Aorta (tissue), 5 donors: ENCODE results near the gene AK8. TPM values are rescaled to one million over a fixed set of nuclear protein-coding genes. Genes with fewer than 3 reads are reported as not detected.

Experiments used
- ATAC-seq: fragments of 200-7000 bp; cut with Tn5 transposase; one replicate; pipeline ENCODE4 v1.9.1; 2022; ENCODE audit warnings: moderate library complexity; ENCODE audit not compliant: low FRiP score
- DNase-seq, 2 donors: peaks; one replicate each; pipeline ENCODE4 v3.0.0-alpha.2; 2020
- H3K27ac ChIP-seq, 2 donors: one replicate each; pipeline ENCODE4 v1.5.1; 2013; ENCODE audit warnings: low read length in 2 of 2, mild to moderate bottlenecking in 2 of 2, moderate library complexity in 2 of 2, control low read depth in 1 of 2, inconsistent platforms in 1 of 2, low read depth in 1 of 2
- H3K27me3 ChIP-seq, 2 donors: one replicate each; pipeline ENCODE4 v1.6.1; 2013; ENCODE audit warnings: control low read depth in 1 of 2, low read length in 1 of 2, mild to moderate bottlenecking in 1 of 2, moderate library complexity in 1 of 2; ENCODE audit not compliant: insufficient read depth in 2 of 2, control insufficient read depth in 1 of 2
- H3K36me3 ChIP-seq, 2 donors: one replicate each; pipeline ENCODE4 v1.6.1; 2013; ENCODE audit warnings: control low read depth in 1 of 2, low read length in 1 of 2, mild to moderate bottlenecking in 1 of 2; ENCODE audit not compliant: insufficient read depth in 2 of 2, control insufficient read depth in 1 of 2
- H3K4me1 ChIP-seq, 2 donors: one replicate each; pipeline ENCODE4 v1.6.1; 2013; ENCODE audit warnings: low read length in 2 of 2, control low read depth in 1 of 2, mild to moderate bottlenecking in 1 of 2, moderate library complexity in 1 of 2; ENCODE audit not compliant: insufficient read depth in 2 of 2, control insufficient read depth in 1 of 2
- H3K4me3 ChIP-seq, 2 donors: one replicate each; pipeline ENCODE4 v1.5.1; 2013; ENCODE audit warnings: low read length in 2 of 2, control low read depth in 1 of 2, mild to moderate bottlenecking in 1 of 2
- H3K9me3 ChIP-seq: one replicate; pipeline ENCODE4 v1.6.1; 2013; ENCODE audit warnings: mild to moderate bottlenecking, low read length; ENCODE audit not compliant: control insufficient read depth
- WGBS, 2 donors: extraction: QIAGEN DNeasy Blood & Tissue Kit; methylation state at CpG; one replicate each; pipeline ENCODE4 v1.1.7; 2013; 5-methylcytosine and 5-hydroxymethylcytosine counted together
- intact Hi-C, 2 donors: fragments of 100-400 bp; cut with DNase I; formaldehyde crosslinking; loops; one replicate each; pipeline versions ENCODE4 v1.14.2 to v1.15.0; 2022
- polyA plus RNA-seq, 2 donors: library from polyadenylated mRNA; stranded (reverse); fragments of 200-250 nt; gene quantifications; one replicate each; pipeline ENCODE4 v1.2.3, GENCODE V29; 2013
- total RNA-seq, 2 donors: library from RNA; stranded (reverse); fragmentation: NEBNext Ultra II Directional; extraction: Animal tissue kit (Norgen Biotek cat#: 25700); gene quantifications; one replicate each; pipeline ENCODE4 v1.2.1, GENCODE V29; 2021
- donor health status: healthy with polysubstance abuse.
- donor health status: Bipolar disorder and iron deficiency.
- donor health status: DM: no; HTN: no; CAD: no.
- donor health status: DM: no; HTN: no; CAD: no.
- donor health status: DM: yes; HTN: yes; CAD: no.

Gene AK8
- total and polyA plus RNA-seq, 4 donors = 0.38 to 0.72 (median 0.71) TPM; not detected in 1

DNA sequence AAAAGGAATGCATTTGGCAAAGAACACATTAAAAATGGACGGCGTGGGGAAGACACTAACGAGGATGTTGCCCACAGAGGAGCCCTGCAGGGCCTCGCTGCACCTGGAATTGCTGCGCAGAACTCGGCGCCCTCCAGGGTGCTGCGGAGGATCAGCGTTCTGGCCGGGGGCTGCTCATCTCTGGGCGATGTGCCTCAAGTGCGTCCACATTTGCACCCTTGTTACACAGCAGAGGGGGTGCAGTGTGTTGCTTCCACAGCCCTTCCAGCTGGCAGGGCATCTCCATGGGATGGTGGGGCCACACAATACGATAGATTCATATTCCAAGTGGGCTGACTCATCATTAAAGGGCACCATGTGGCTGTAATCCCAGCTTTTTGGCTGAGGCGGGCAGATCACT is 63.1 kb downstream of the AK8 start:
- H3K4me1 ChIP-seq = no peaks in the 10 kb centered on the region
- no peak overlapping the region for H3K4me3 ChIP-seq
- DNase-seq (peak in 1 of 2 donors; percentile 54), ATAC-seq (no peak)
- intact Hi-C loops = no loop called here
- H3K27ac ChIP-seq = no peak overlapping the region
- peaks cover 3% of the 10 kb centered on the region for H3K9me3 ChIP-seq
- 80 to 81% methylated on average over 14 of the region's 14 CpGs for WGBS, 2 donors
- no peaks in the 10 kb centered on the region for H3K27me3 ChIP-seq
- H3K36me3 ChIP-seq = no peaks in the 10 kb centered on the region

DNA sequence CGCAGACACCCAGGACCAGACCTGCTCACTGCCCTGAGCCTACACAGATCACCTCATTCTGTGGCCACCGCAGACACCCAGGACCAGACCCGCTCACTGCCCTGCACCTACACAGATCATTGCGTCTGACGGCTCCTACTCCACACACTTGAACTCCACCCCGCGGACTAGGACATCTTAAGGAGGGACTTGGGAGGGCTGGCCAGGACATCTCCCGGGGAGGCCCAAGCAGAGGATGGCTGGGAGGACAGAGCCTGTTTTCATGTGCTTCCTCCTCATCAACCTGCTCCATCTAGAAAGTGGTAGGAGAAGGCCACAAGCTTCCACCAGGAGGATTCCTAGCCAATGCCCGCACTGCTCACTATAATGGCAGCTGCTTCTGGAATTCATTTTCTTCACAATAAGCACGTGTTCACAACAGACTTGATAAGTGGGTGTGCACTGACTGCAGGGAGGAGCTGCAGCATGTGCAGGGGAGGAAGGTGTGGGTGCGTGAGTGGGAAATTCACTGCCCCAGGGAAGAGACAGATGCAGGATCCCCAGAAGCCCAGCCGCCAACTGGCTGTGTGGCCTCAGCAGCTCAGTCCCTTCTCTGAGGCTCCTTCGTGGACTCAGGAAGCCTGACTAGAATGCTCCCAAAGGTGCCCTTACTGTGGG is 64.8 kb downstream of the AK8 start:
- peaks cover 3% of the 10 kb centered on the region for H3K9me3 ChIP-seq
- H3K27ac ChIP-seq = no peak overlapping the region
- ATAC-seq = no peak
- 86 to 87% methylated on average over 12 to 13 of the region's 13 CpGs for WGBS, 2 donors
- no peaks in the 10 kb centered on the region for H3K36me3 ChIP-seq
- H3K4me3 ChIP-seq = no peak overlapping the region
- peak in 1 of 2 donors; percentile 67 for DNase-seq
- intact Hi-C loops = no loop called here
- H3K4me1 ChIP-seq = no peaks in the 10 kb centered on the region
- H3K27me3 ChIP-seq = no peaks in the 10 kb centered on the region

DNA sequence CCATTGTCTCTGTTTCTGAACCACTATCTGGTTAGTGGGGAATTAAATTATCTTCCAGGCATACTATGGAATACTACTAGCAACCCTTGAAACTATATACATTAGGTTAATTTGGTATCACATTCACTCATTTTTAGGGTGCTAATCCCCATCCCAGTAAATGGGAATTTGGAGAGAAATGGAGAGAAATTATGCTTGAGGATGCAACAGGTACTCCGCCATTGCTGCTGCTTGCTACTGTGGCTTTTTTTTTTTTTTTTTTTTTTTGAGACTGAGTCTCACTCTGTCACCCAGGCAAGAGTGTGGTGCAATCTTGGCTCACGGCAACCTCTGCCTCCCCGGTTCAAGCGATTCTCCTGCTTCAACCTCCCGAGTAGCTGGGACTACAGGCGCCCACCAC is 66.1 kb downstream of the AK8 start:
- H3K9me3 ChIP-seq = peaks cover 2% of the 10 kb centered on the region
- intact Hi-C loops = no loop called here
- DNase-seq = peak in 1 of 2 donors; percentile 39
- H3K27me3 ChIP-seq = no peaks in the 10 kb centered on the region
- H3K4me3 ChIP-seq = no peak overlapping the region
- no peak for ATAC-seq
- 86 to 87% methylated on average over 6 of the region's 6 CpGs for WGBS, 2 donors
- no peak overlapping the region for H3K27ac ChIP-seq
- H3K4me1 ChIP-seq = no peaks in the 10 kb centered on the region
- H3K36me3 ChIP-seq = no peaks in the 10 kb centered on the region

DNA sequence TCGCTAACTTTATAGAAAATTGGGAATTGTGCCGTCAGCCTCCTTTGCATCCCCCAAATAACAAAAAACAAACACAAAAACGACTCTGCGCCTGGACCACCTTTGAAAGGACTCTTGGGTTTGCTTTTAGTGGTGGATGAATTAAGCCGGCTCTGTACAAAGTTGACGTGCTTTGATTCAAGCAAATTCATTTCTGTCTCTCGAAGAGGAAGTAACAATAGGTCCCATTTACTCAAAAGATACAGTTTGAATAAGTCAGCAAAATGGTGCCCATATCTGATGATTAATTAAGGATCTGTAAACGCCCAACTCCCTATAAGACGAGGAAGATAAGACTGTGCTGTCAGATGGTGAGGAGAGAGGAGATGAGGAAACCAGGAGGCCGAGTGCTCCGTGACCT is 67.8 kb downstream of the AK8 start:
- intact Hi-C loops = no loop called here
- ATAC-seq (no peak), DNase-seq (no peak)
- Histone ChIP-seq H3K27me3 (no peaks in the 10 kb centered on the region), H3K9me3 (no peaks in the 10 kb centered on the region), H3K27ac (no peak overlapping the region), H3K36me3 (no peaks in the 10 kb centered on the region), H3K4me1 (no peaks in the 10 kb centered on the region), H3K4me3 (no peak overlapping the region)
- WGBS, 2 donors = 80 to 83% methylated on average over 11 of the region's 11 CpGs

DNA sequence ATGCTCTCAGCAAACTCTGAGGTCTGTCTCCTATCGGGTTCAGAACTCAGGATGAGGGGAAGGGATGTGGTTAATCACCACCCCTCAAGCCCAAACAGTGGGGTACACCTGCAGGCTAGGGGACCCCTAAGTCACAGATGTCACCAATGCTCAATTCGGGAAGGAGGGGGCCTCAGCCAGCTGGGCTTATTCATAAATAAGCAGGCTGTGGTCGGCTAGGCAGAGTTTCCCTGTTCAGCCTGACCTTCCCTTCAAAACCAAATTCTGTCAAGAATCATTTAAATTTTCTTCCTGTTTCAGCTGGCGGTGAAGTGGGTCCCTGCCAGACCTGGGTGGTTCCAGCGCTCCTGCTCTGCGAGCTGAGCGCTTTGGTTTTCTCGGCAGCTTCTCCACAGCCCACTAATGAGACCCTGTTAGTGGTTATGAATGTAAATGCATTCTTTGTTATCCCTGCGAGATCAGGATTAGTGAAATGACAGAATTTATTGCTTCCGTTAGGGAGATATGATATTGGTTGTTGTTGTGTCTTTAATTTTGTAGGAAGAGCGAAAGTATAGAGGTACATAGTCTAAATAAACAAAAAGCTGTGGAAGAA is 68.3 kb downstream of the AK8 start:
- 70 to 72% methylated on average over 11 of the region's 11 CpGs for WGBS, 2 donors
- Histone ChIP-seq H3K27me3 (no peaks in the 10 kb centered on the region), H3K36me3 (no peaks in the 10 kb centered on the region), H3K27ac (no peak overlapping the region), H3K4me1 (no peaks in the 10 kb centered on the region), H3K4me3 (no peak overlapping the region), H3K9me3 (no peaks in the 10 kb centered on the region)
- ATAC-seq (no peak), DNase-seq (peak in 1 of 2 donors; percentile 36)
- intact Hi-C loops = no loop called here

DNA sequence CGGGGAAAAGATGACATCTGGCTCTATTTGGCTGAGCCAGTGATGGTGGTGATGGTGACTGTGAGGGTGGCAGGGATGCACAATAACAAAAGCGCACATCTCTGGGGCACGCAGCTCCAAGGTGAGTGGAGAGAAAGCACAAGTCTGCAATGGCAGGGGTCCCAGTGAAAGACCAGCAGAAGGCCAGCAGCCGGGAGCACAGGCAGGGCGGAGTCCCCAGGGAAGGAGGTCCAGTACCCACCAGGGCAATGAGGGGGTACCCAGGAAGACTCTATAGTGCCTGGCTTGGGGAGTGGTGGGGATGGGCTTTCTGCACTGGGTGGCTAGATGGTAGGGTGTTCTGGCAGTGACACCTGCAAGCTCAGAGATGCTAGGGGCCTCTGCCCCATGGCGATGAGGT is 69.4 kb downstream of the AK8 start:
- DNase-seq (no peak), ATAC-seq (no peak)
- Histone ChIP-seq H3K9me3 (no peaks in the 10 kb centered on the region), H3K27me3 (no peaks in the 10 kb centered on the region), H3K4me1 (no peaks in the 10 kb centered on the region), H3K4me3 (no peak overlapping the region), H3K36me3 (no peaks in the 10 kb centered on the region), H3K27ac (no peak overlapping the region)
- WGBS, 2 donors = 74 to 82% methylated on average over 6 of the region's 6 CpGs
- intact Hi-C loops = no loop called here

DNA sequence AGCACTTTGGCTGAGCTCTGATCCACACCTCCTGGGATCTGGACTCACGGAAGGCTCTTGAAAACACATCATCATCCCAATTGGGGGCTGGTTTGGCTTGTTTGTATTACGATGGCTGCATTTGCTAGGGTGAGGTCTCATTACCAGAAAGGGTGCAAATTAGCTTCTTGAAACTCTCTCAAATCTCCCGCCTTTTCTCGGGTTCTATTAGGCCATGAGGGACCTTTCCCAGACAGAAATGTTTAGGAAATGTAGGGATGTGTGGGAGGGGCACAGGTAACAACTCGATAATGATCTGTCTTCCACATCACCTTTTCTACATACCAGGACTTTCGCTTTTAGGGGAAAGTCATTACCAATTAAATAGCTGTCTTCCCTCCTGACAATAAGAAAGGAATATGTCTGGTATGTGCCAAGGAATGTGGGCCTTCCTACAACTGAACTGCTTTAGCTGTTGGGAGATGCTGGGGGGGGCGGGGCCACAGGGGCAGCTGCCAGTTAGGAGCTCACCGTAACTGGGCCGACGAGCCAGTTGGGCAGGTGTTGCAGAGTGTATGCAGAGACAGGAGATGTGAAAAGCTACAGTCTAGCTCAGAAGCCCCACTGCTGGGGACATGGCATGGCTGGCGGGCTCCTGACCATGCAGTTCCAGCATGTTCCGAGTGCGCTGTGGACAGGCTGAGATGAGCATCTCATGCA is 71.2 kb downstream of the AK8 start:
- WGBS, 2 donors = 60 to 62% methylated on average over 13 of the region's 13 CpGs
- Histone ChIP-seq H3K9me3 (no peaks in the 10 kb centered on the region), H3K27me3 (no peaks in the 10 kb centered on the region), H3K27ac (no peak overlapping the region), H3K4me3 (no peak overlapping the region), H3K36me3 (no peaks in the 10 kb centered on the region), H3K4me1 (no peaks in the 10 kb centered on the region)
- intact Hi-C loops = no loop called here
- DNase-seq (peak in 1 of 2 donors; percentile 32), ATAC-seq (no peak)

DNA sequence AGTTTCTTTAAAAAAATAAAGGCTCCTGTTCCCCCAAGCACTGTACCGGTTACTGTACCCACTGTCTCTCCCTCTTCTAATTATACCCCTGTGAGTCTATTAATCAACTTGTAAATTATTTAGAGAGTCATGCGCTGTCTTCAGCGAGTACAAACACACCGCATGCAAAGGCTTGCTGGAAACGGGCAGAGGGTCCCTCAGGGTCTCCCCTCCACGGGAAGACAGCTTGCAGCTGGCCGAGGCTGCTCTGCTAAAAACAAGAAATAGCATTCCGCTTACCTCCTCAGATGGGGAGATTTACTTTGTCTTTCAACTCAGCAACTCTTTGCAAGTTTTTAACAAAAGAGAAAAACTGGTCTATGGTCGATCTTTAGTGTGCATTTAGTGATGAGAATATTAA is 71.8 kb downstream of the AK8 start:
- no peaks in the 10 kb centered on the region for H3K9me3 ChIP-seq
- no peak overlapping the region for H3K4me3 ChIP-seq
- WGBS, 2 donors = 26 to 33% methylated on average over 9 of the region's 9 CpGs
- DNase-seq = peak in 1 of 2 donors; percentile 32
- no peak overlapping the region for H3K27ac ChIP-seq
- no peaks in the 10 kb centered on the region for H3K4me1 ChIP-seq
- no peaks in the 10 kb centered on the region for H3K27me3 ChIP-seq
- ATAC-seq = no peak
- intact Hi-C loops = no loop called here
- no peaks in the 10 kb centered on the region for H3K36me3 ChIP-seq
